ENCODE measurements around the gene METTL26. TPM values are rescaled to one million over a fixed set of nuclear protein-coding genes. Genes with fewer than 3 reads are reported as not detected.

METTL26 gene
- total RNA-seq, 1 donor from 2014 or later: 46.0 TPM

- Histone ChIP-seq H3K4me2 (peak within 1 kb of the TSS; percentile 81), H3K4me1 (peaks cover 7% of the 10 kb centered on the region), H2AFZ (replicated peaks) (no peak within 1 kb of the TSS), H3K36me3 (no peaks in the 10 kb centered on the region), H3K9me3 (ENCODE audit: low read depth) (no peaks in the 10 kb centered on the region), H4K20me1 (ENCODE audit: low read depth) (peaks cover 22% of the 10 kb centered on the region), H3K4me3 (peak within 1 kb of the TSS; percentile 50), H3K9ac (no peak within 1 kb of the TSS), H3K27ac (no peak within 1 kb of the TSS), H3K27me3 (peaks cover 17% of the 10 kb centered on the region), H3K79me2 (ENCODE audit: low read depth) (no peaks in the 10 kb centered on the region), H3F3A (ENCODE audit: low read depth) (peaks cover 39% of the 10 kb centered on the region)
- TF ChIP-seq EZH2 (IDR thresholded peaks at IDR 0.05): no peak
- TF ChIP-seq CTCF (IDR thresholded peaks at IDR 0.05): no peak
- TF ChIP-seq EZH2phosphoT487 (IDR thresholded peaks at IDR 0.05): no peak
- Mint-ChIP-seq H3K36me3 (no peaks in the 10 kb centered on the region), H3K9me3 (no peaks in the 10 kb centered on the region), H3K4me1 (peaks cover 3% of the 10 kb centered on the region), H3K27me3 (ENCODE audit: insufficient read depth, low read depth) (peaks cover 2% of the 10 kb centered on the region), H3K27ac (no peak within 1 kb of the TSS), H3K4me3 (peak within 1 kb of the TSS; percentile 74)
- peak; percentile 61 for DNase-seq (ENCODE audit: low spot score)
Observed at GRCh38 chr16:674968-675883, 39.1 kb upstream of the METTL26 start, which contains the start of gene RHBDL1. TSS of gene RHBDL1 (plus strand) at chr16:675671. CDS start at chr16:675791, 120 bp downstream.

- peak overlapping the region; percentile 81 for H3K4me2 ChIP-seq
Observed at GRCh38 chr16:674214-674881, 38.2 kb upstream of the METTL26 start.

GRCh38 chr16:673399-673991 lies 37.4 kb upstream of the METTL26 start:
- Histone ChIP-seq H3K27me3 (peaks cover 17% of the 10 kb centered on the region), H3K4me1 (peaks cover 12% of the 10 kb centered on the region), H3K9ac (no peak overlapping the region), H3K4me3 (no peak overlapping the region), H3F3A (ENCODE audit: low read depth) (peaks cover 26% of the 10 kb centered on the region), H4K20me1 (ENCODE audit: low read depth) (peaks cover 38% of the 10 kb centered on the region), H3K79me2 (ENCODE audit: low read depth) (peaks cover 10% of the 10 kb centered on the region), H3K36me3 (no peaks in the 10 kb centered on the region), H3K4me2 (no peak overlapping the region), H3K9me3 (ENCODE audit: low read depth) (no peaks in the 10 kb centered on the region), H3K27ac (no peak overlapping the region), H2AFZ (replicated peaks) (no peak overlapping the region)
- no peak overlapping the region for H3K27ac Mint-ChIP-seq
- no peaks in the 10 kb centered on the region for H3K9me3 Mint-ChIP-seq
- TF ChIP-seq CTCF (IDR thresholded peaks at IDR 0.05) (no peak), EZH2 (IDR thresholded peaks at IDR 0.05) (no peak), EZH2phosphoT487 (IDR thresholded peaks at IDR 0.05) (no peak)
- no peak for DNase-seq (ENCODE audit: low spot score)
- no peaks in the 10 kb centered on the region for H3K36me3 Mint-ChIP-seq
- no peak overlapping the region for H3K4me3 Mint-ChIP-seq
- H3K27me3 Mint-ChIP-seq (ENCODE audit: insufficient read depth, low read depth): peaks cover 5% of the 10 kb centered on the region
- no peaks in the 10 kb centered on the region for H3K4me1 Mint-ChIP-seq

More at GRCh38 chr16:674214-674881, 38.2 kb upstream of the METTL26 start:
- no peaks in the 10 kb centered on the region for H3K36me3 ChIP-seq
- H3K4me3 Mint-ChIP-seq: no peak overlapping the region
- H3K27me3 ChIP-seq: peaks cover 17% of the 10 kb centered on the region
- peaks cover 2% of the 10 kb centered on the region for H3K27me3 Mint-ChIP-seq (ENCODE audit: insufficient read depth, low read depth)
- H3K9ac ChIP-seq: no peak overlapping the region
- no peak overlapping the region for H3K4me3 ChIP-seq
- peaks cover 34% of the 10 kb centered on the region for H3F3A ChIP-seq (ENCODE audit: low read depth)
- no peak overlapping the region for H3K27ac Mint-ChIP-seq
- no peaks in the 10 kb centered on the region for H3K9me3 Mint-ChIP-seq
- no peaks in the 10 kb centered on the region for H3K9me3 ChIP-seq (ENCODE audit: low read depth)
- no peak for TF ChIP-seq CTCF (IDR thresholded peaks at IDR 0.05)
- no peak for TF ChIP-seq EZH2 (IDR thresholded peaks at IDR 0.05)
- TF ChIP-seq EZH2phosphoT487 (IDR thresholded peaks at IDR 0.05): no peak
- peaks cover 1% of the 10 kb centered on the region for H3K79me2 ChIP-seq (ENCODE audit: low read depth)
- H3K27ac ChIP-seq: no peak overlapping the region
- H4K20me1 ChIP-seq (ENCODE audit: low read depth): peaks cover 30% of the 10 kb centered on the region
- H3K4me1 ChIP-seq: peaks cover 7% of the 10 kb centered on the region
- H3K36me3 Mint-ChIP-seq: no peaks in the 10 kb centered on the region
- DNase-seq (ENCODE audit: low spot score): no peak
- no peak overlapping the region for H2AFZ ChIP-seq (replicated peaks)
- H3K4me1 Mint-ChIP-seq: peaks cover 3% of the 10 kb centered on the region
